H7 (cell line): ENCODE results near the gene AMOTL2. TPM values are rescaled to one million over a fixed set of nuclear protein-coding genes. Genes with fewer than 3 reads are reported as not detected.

ENCODE experiments used
- DNase-seq: peaks from one replicate; pipeline ENCODE4 v3.0.0; 2012
- H3K27me3 ChIP-seq: 2 replicates; pipeline ENCODE4 v1.6.0; 2011; ENCODE audit warnings: mild to moderate bottlenecking, low read length; ENCODE audit not compliant: control insufficient read depth, insufficient read depth
- H3K36me3 ChIP-seq: replicated peaks from 2 replicates; pipeline ENCODE4 v1.5.1; 2011; ENCODE audit warnings: low read length; ENCODE audit not compliant: control insufficient read depth, insufficient read depth
- H3K4me3 ChIP-seq: 2 replicates; pipeline ENCODE4 v1.5.1; 2011; ENCODE audit warnings: low read depth, mild to moderate bottlenecking, control low read depth, low read length, moderate library complexity; ENCODE audit not compliant: insufficient read depth
- total RNA-seq: library from RNA; depleted of rRNA; stranded (reverse); fragments of >200 nt; shearing (Covaris generic); gene quantifications from 2 replicates; pipeline ENCODE4 v1.2.3, GENCODE V29; 2014

Gene AMOTL2
- total RNA-seq, 1 experiment from 2014 or later, result 54.5 TPM

GRCh38 chr3:134330883-134331810, 43.1 kb downstream of the AMOTL2 start:
- Histone ChIP-seq H3K36me3 (no peaks in the 10 kb centered on the region), H3K27me3 (no peaks in the 10 kb centered on the region), H3K4me3 (no peak overlapping the region)
- DNase-seq, result peak; percentile 62

- H3K36me3 ChIP-seq, result no peaks in the 10 kb centered on the region
- no peak overlapping the region for H3K4me3 ChIP-seq
- no peaks in the 10 kb centered on the region for H3K27me3 ChIP-seq
- DNase-seq, result no peak
These were observed 45.4 kb downstream of the AMOTL2 start for GRCh38 chr3:134328846-134329245.

DNA sequence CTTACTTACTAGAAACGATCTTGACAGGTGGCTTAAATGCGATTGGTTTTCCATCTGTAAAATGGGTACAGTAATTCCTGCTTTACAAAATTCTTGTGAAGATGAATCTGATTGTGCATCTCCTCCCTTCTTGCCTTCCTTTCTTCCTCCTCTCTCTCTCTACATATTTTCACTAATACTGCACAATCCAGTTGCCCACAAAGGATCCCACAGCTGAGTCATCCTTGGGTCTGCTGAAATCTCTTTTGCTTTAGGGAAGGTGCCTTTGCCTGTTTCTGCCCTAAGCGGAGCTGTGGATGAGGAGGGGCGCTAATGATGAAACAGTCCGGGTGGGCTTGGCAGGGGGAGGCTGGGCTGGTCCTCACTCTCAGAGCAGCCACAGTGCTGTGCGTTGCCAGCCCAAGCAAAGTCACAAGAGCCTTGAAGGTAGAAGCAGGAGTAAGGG, 46.1 kb downstream of the AMOTL2 start:
- Histone ChIP-seq H3K4me3 (no peak overlapping the region), H3K27me3 (no peaks in the 10 kb centered on the region), H3K36me3 (no peaks in the 10 kb centered on the region)
- no peak for DNase-seq

GRCh38 chr3:134327594-134327975, 46.7 kb downstream of the AMOTL2 start:
- H3K4me3 ChIP-seq, result no peak overlapping the region
- DNase-seq, result no peak

GRCh38 chr3:134326760-134327593, 47.3 kb downstream of the AMOTL2 start:
- H3K27me3 ChIP-seq, result no peaks in the 10 kb centered on the region
- peak; percentile 74 for DNase-seq
- no peaks in the 10 kb centered on the region for H3K36me3 ChIP-seq
- H3K4me3 ChIP-seq, result no peak overlapping the region

More at GRCh38 chr3:134327594-134327975, 46.7 kb downstream of the AMOTL2 start:
- Histone ChIP-seq H3K36me3 (no peaks in the 10 kb centered on the region), H3K27me3 (no peaks in the 10 kb centered on the region)

GRCh38 chr3:134326126-134326525, 48.1 kb downstream of the AMOTL2 start:
- no peak for DNase-seq
- Histone ChIP-seq H3K4me3 (no peak overlapping the region), H3K27me3 (no peaks in the 10 kb centered on the region), H3K36me3 (no peaks in the 10 kb centered on the region)

DNA sequence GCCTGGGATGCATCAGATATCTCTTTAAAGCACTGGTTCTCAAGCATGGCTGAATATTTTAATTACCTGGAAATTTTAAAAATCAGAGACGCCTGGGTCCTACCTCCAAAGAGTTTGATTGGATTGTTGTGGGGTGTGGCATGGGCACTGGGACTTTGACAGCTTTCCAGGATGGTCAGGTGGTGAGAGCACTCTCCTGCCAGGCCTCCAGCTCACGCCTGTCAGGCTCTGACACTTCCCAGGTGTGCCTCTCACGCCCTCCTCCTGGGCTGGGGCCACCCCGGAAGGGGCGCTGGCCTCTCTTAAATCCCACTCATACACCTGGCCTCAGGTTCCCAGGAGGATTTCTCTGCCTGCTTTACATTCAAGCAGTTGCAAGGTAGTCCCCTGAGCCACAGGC, 48.5 kb downstream of the AMOTL2 start:
- Histone ChIP-seq H3K27me3 (no peaks in the 10 kb centered on the region), H3K36me3 (no peaks in the 10 kb centered on the region), H3K4me3 (no peak overlapping the region)
- DNase-seq, result no peak

- no peak for DNase-seq
- Histone ChIP-seq H3K27me3 (no peaks in the 10 kb centered on the region), H3K4me3 (no peak overlapping the region), H3K36me3 (no peaks in the 10 kb centered on the region)
These were observed 49.1 kb downstream of the AMOTL2 start for GRCh38 chr3:134325061-134325705.

- no peak overlapping the region for H3K4me3 ChIP-seq
- H3K36me3 ChIP-seq, result no peaks in the 10 kb centered on the region
- no peaks in the 10 kb centered on the region for H3K27me3 ChIP-seq
- no peak for DNase-seq
These were observed 50.0 kb downstream of the AMOTL2 start for GRCh38 chr3:134323966-134324962.

DNA sequence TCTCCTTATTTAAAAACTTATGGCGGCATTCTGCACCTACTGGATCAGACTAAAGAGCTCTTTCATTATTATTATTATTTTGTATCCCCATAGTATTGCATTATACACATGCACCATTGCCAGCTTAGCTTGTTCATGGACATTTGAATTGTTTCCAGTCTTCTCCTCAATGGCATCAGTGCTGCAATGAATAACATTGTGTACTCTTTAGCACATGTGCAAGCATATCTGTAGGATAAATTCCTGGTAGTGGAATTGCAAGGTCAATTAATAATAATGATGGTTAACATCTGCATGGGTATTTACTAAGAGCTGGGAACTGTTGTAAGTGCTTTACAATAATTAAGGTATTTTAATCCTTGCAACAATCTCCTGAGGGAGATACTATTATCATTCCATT, 52.0 kb downstream of the AMOTL2 start:
- Histone ChIP-seq H3K4me3 (no peak overlapping the region), H3K36me3 (no peaks in the 10 kb centered on the region), H3K27me3 (no peaks in the 10 kb centered on the region)
- no peak for DNase-seq

- H3K36me3 ChIP-seq, result no peaks in the 10 kb centered on the region
- H3K4me3 ChIP-seq, result no peak overlapping the region
- no peak for DNase-seq
- H3K27me3 ChIP-seq, result no peaks in the 10 kb centered on the region
These were observed 53.5 kb downstream of the AMOTL2 start for GRCh38 chr3:134320749-134321148.

GRCh38 chr3:134319931-134320330, 54.3 kb downstream of the AMOTL2 start:
- no peak overlapping the region for H3K4me3 ChIP-seq
- DNase-seq, result no peak
- H3K36me3 ChIP-seq, result no peaks in the 10 kb centered on the region
- H3K27me3 ChIP-seq, result no peaks in the 10 kb centered on the region

GRCh38 chr3:134318166-134318565, 56.1 kb downstream of the AMOTL2 start:
- Histone ChIP-seq H3K36me3 (no peaks in the 10 kb centered on the region), H3K4me3 (no peak overlapping the region), H3K27me3 (peaks cover 10% of the 10 kb centered on the region)
- DNase-seq, result no peak
